DND-41 (cell line): ENCODE results near the gene ZSCAN2.
"Not testable (repeated sequence)": the region's sequence is repeated elsewhere in the genome, so short reads cannot be mapped to it uniquely, and the experiment has no call there.

ENCODE experiments used
- ATAC-seq: fragments of 200-7000 bp; cut with Tn5 transposase; 3 replicates; pipeline ENCODE4 v1.9.1; 2021; ENCODE audit warnings: low read depth; ENCODE audit not compliant: insufficient read depth
- DNase-seq: peaks from one replicate; pipeline ENCODE4 v3.0.0-alpha.2; 2020
- H2AFZ ChIP-seq: 2 replicates; pipeline ENCODE4 v1.6.0; 2012; ENCODE audit warnings: low read depth, low read length
- H3K27ac ChIP-seq: 2 replicates; pipeline ENCODE4 v1.5.1; 2012; ENCODE audit warnings: low read length, inconsistent platforms
- H3K27me3 ChIP-seq: fragments of 200-600 bp; sonication (generic); 2 replicates; pipeline ENCODE4 v1.6.0; 2012; ENCODE audit warnings: low read length, mild to moderate bottlenecking, inconsistent platforms; ENCODE audit not compliant: insufficient read depth, poor library complexity
- H3K36me3 ChIP-seq: 2 replicates; pipeline ENCODE4 v1.5.1; 2012; ENCODE audit warnings: low read length, inconsistent platforms; ENCODE audit not compliant: insufficient read depth
- H3K4me1 ChIP-seq: 2 replicates; pipeline ENCODE4 v1.5.1; 2012; ENCODE audit warnings: mild to moderate bottlenecking, low read length; ENCODE audit not compliant: insufficient read depth
- H3K4me2 ChIP-seq: 2 replicates; pipeline ENCODE4 v1.6.0; 2012; ENCODE audit warnings: mild to moderate bottlenecking, moderate library complexity, low read length, inconsistent platforms; ENCODE audit not compliant: insufficient read depth
- H3K4me3 ChIP-seq, 2 experiments: fragments of 200-600 bp in 1 of 2; shearing (Covaris generic) in 1 of 2; 2 replicates each; pipeline ENCODE4 v1.5.1; 2012 to 2016; ENCODE audit warnings: inconsistent platforms in 2 of 2, low read length in 2 of 2, mild to moderate bottlenecking in 2 of 2, low read depth in 1 of 2, moderate library complexity in 1 of 2
- H3K79me2 ChIP-seq: 2 replicates; pipeline ENCODE4 v1.6.0; 2012; ENCODE audit warnings: low read length, inconsistent platforms; ENCODE audit not compliant: insufficient read depth
- H3K9ac ChIP-seq: 2 replicates; pipeline ENCODE4 v1.6.0; 2012; ENCODE audit warnings: low read depth, mild to moderate bottlenecking, inconsistent platforms, low read length, moderate library complexity
- H3K9me3 ChIP-seq: 2 replicates; pipeline ENCODE4 v1.5.1; 2012; ENCODE audit warnings: low read length, moderate library complexity, mild to moderate bottlenecking, inconsistent platforms; ENCODE audit not compliant: insufficient read depth, severe bottlenecking
- H4K20me1 ChIP-seq: 2 replicates; pipeline ENCODE4 v1.6.0; 2012; ENCODE audit warnings: low read length; ENCODE audit not compliant: insufficient read depth
- EZH2 ChIP-seq: IDR thresholded peaks from 3 replicates; pipeline ENCODE4 v1.6.1; 2012; ENCODE audit warnings: borderline replicate concordance, low read depth, mild to moderate bottlenecking, moderate library complexity, low read length, inconsistent platforms; ENCODE audit not compliant: severe bottlenecking
- TF ChIP-seq, protein P1 (sequence below): IDR thresholded peaks from 2 replicates; pipeline ENCODE4 v1.5.1; 2012; ENCODE audit warnings: borderline replicate concordance, low read length, moderate library complexity, mild to moderate bottlenecking; ENCODE audit not compliant: poor library complexity, severe bottlenecking; ENCODE audit errors: extremely low read depth

ZSCAN2 gene

DNA sequence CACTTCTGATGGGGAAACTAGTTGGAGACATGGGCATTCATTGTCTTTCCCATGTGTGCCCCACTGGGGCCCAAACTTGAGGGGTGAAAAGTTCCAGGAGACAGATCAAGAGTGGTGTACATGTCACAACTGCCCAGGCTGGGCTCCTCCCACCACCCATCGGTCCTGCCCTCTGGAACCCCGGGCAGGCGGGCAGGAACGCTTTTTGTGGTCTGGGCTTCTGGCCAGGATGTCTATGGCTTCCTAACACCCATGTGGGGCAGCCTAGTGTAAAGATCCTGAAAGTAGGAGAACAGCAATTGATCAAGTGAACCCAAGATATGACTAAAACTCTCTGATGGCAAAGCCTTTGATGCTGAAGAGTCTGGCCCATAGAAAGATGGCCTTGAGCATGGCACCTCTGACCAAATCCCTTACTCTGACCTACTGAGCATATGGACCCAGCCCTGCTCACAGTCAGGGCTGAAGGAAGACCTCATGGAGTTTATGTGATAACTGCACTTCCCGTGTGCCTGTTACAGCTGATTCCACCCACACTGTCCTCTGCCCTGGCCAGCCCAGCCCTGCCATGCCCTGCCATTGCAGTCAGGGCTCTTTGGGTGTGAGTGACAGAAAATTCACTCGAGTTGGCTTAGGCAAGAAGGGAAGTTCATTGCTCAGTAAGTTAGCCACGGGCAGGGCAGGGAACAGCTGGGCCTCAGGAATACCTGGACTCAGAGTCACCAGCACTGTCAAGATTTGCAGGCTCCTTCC, 19.0 kb upstream of the ZSCAN2 start:
- H3K4me2 ChIP-seq, H4K20me1 ChIP-seq, H3K79me2 ChIP-seq, H3K4me3 ChIP-seq, H3K9ac ChIP-seq, H2AFZ ChIP-seq, H3K9me3 ChIP-seq, H3K27me3 ChIP-seq, ATAC-seq, H3K27ac ChIP-seq, DNase-seq, H3K4me1 ChIP-seq, H3K36me3 ChIP-seq: not testable (repeated sequence)

DNA sequence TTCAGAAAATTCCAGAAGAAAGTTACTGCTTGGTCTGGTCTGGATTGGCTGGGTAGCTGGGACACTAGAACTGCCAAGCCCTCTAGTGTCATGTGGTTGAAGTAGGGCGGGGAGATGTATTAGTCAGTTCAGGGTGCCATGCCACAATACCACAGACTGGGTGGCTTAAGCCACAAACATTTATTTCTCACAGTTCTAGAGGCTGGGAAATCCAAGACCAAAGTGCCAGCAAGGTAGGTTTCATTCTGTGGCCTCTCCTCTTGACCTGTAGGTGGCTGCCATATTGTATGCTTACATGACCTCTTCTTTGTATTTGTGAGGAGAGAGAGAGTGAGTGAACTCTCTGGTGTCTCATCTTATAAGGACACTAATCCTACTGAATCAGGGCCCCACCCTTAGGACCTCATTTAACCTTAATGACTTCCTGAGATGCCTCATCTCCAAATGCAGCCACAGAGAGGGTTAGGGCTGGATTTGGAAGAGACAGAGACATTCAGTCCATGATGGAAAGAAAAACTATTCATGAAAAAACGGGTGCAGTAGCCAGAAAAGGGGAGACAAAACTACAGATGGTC, 18.1 kb upstream of the ZSCAN2 start:
- no peak for DNase-seq

DNA sequence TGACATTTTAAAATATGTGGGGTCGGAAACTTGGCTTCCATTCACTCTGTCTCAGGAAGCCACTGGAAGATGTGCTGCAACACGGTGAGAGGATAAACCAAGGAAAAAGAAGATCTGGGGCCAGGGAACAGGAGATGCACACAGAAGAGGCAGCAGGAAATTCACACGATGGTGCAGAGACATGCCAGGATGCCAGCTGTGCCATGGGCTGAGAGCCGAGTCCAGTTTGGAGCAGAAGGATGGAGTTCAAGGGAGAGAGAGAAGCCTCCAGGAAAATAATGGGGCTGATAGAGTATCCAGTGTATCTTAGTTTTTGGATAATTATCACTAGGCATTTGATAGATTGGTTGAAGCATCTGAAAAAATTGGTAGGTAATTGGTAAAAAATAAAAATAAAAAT, 16.9 kb upstream of the ZSCAN2 start:
- not testable (repeated sequence) for H3K4me3 ChIP-seq, DNase-seq, H2AFZ ChIP-seq, H4K20me1 ChIP-seq, H3K9me3 ChIP-seq, ATAC-seq, H3K36me3 ChIP-seq, H3K27me3 ChIP-seq, H3K4me1 ChIP-seq, H3K4me2 ChIP-seq, H3K27ac ChIP-seq, H3K9ac ChIP-seq, H3K79me2 ChIP-seq

More for the DNA sequence above, 18.1 kb upstream of the ZSCAN2 start:
- H4K20me1 ChIP-seq: no peaks in the 10 kb centered on the region
- no peak overlapping the region for H3K4me3 ChIP-seq
- H3K36me3 ChIP-seq: no peaks in the 10 kb centered on the region
- H3K4me2 ChIP-seq: no peak overlapping the region
- TF ChIP-seq, protein P1, sequence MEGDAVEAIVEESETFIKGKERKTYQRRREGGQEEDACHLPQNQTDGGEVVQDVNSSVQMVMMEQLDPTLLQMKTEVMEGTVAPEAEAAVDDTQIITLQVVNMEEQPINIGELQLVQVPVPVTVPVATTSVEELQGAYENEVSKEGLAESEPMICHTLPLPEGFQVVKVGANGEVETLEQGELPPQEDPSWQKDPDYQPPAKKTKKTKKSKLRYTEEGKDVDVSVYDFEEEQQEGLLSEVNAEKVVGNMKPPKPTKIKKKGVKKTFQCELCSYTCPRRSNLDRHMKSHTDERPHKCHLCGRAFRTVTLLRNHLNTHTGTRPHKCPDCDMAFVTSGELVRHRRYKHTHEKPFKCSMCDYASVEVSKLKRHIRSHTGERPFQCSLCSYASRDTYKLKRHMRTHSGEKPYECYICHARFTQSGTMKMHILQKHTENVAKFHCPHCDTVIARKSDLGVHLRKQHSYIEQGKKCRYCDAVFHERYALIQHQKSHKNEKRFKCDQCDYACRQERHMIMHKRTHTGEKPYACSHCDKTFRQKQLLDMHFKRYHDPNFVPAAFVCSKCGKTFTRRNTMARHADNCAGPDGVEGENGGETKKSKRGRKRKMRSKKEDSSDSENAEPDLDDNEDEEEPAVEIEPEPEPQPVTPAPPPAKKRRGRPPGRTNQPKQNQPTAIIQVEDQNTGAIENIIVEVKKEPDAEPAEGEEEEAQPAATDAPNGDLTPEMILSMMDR: no peak
- no peak for TF ChIP-seq EZH2
- peaks cover 1% of the 10 kb centered on the region for H3K4me1 ChIP-seq
- no peaks in the 10 kb centered on the region for H3K9me3 ChIP-seq
- no peak overlapping the region for H3K9ac ChIP-seq
- no peak overlapping the region for H2AFZ ChIP-seq
- H3K79me2 ChIP-seq: no peaks in the 10 kb centered on the region
- H3K27ac ChIP-seq: no peak overlapping the region
- ATAC-seq: no peak
- H3K27me3 ChIP-seq: no peaks in the 10 kb centered on the region

DNA sequence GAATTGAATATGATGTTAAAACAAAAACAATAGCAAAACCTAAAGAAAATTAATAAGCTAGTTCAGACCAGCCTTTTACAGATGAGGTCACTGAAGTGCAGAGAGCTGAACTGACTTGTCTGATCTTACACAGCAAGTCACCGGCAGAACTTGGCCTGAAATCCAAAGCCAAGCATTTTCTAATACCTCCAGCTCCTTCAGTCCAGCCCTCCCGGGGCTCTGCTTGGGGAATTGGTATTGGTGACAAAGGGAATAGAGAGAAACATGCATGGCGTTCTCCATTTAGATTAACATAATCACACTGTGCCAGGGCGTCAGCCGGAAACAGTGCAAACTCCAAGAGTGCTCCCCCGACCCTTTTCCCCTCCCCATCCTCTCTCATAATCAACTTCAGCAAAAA, 14.1 kb upstream of the ZSCAN2 start:
- H4K20me1 ChIP-seq: no peaks in the 10 kb centered on the region
- H2AFZ ChIP-seq: no peak overlapping the region
- H3K27ac ChIP-seq: no peak overlapping the region
- no peaks in the 10 kb centered on the region for H3K79me2 ChIP-seq
- no peak overlapping the region for H3K4me2 ChIP-seq
- H3K9ac ChIP-seq: no peak overlapping the region
- H3K4me1 ChIP-seq: peaks cover 10% of the 10 kb centered on the region
- no peaks in the 10 kb centered on the region for H3K36me3 ChIP-seq
- no peaks in the 10 kb centered on the region for H3K9me3 ChIP-seq
- ATAC-seq (no peak), DNase-seq (no peak)
- no peak overlapping the region for H3K4me3 ChIP-seq
- H3K27me3 ChIP-seq: no peaks in the 10 kb centered on the region
- TF ChIP-seq, protein P1: no peak
- TF ChIP-seq EZH2: no peak
